HepG2 (cell line): Measurements from ENCODE around the gene FBXO8. TPM values are rescaled to one million over a fixed set of nuclear protein-coding genes. Genes with fewer than 3 reads are reported as not detected.

ENCODE experiments used
- ATAC-seq: fragments of 200-7000 bp; cut with Tn5 transposase; 3 replicates; pipeline ENCODE4 v1.9.1; 2020; ENCODE audit warnings: mild to moderate bottlenecking, moderate library complexity
- BruUV-seq: library from RNA; stranded (reverse); fragments of 400-500 nt; replicated peaks from 2 replicates; lab custom pipeline; 2021; lab: Mats Ljungman, UMichigan
- CTCF ChIA-PET: fragments of 300-600 bp; formaldehyde crosslinking; extraction: SDS; loops from one replicate; lab custom pipeline; 2021; ENCODE audit warnings: low total read pairs, inconsistent platforms, low intra/inter-chr PET ratio; lab: Yijun Ruan, JAX
- POLR2A ChIA-PET: fragments of 350-600 bp; sonication (Branson Sonifier 250); formaldehyde crosslinking; loops from one replicate; lab custom pipeline; 2020; ENCODE audit warnings: antibody characterized with exemption, inconsistent platforms; lab: Yijun Ruan, JAX
- DNase-seq: peaks from one replicate; pipeline ENCODE4 v3.0.0-alpha.2; 2015; ENCODE audit warnings: low spot score
- FAIRE-seq: peaks from 3 replicates; lab custom pipeline; 2011; peaks lifted over from hg19 to GRCh38; lab: Jason Lieb, UNC
- H2AFZ ChIP-seq: one replicate; pipeline ENCODE4 v1.6.1; 2011; ENCODE audit warnings: low read length, inconsistent platforms
- H3K27ac ChIP-seq: fragments of 300-600 bp; 3 replicates; pipeline ENCODE4 v1.8.0; 2011; ENCODE audit warnings: mixed run types, mild to moderate bottlenecking, mixed read lengths, low read length, inconsistent platforms; ENCODE audit not compliant: insufficient read depth; ENCODE audit errors: extremely low read length
- H3K27me3 ChIP-seq, 2 experiments: fragments of 200-600 bp in 1 of 2; 2 replicates in 1 of 2; 3 replicates in 1 of 2; pipeline versions ENCODE4 v1.6.0 to v1.8.0; 2011; ENCODE audit warnings: low read length in 2 of 2, mild to moderate bottlenecking in 2 of 2, moderate library complexity in 2 of 2, inconsistent platforms in 1 of 2; ENCODE audit not compliant: insufficient read depth in 2 of 2, control insufficient read depth in 1 of 2
- H3K36me3 ChIP-seq, 2 experiments: fragments of 200-600 bp in 1 of 2; replicated peaks in 1 of 2; 2 replicates in 1 of 2; 3 replicates in 1 of 2; pipeline versions ENCODE4 v1.5.1 to v1.8.0; 2011; ENCODE audit warnings: low read length in 2 of 2, inconsistent platforms in 1 of 2; ENCODE audit not compliant: insufficient read depth in 2 of 2, control insufficient read depth in 1 of 2
- H3K4me1 ChIP-seq: 2 replicates; pipeline ENCODE4 v1.5.1; 2012; ENCODE audit warnings: low read length, inconsistent platforms; ENCODE audit not compliant: insufficient read depth
- H3K4me2 ChIP-seq: 2 replicates; pipeline ENCODE4 v1.6.0; 2011; ENCODE audit warnings: low read depth, low read length, inconsistent platforms
- H3K4me3 ChIP-seq, 3 experiments: fragments of 200-600 bp in 1 of 3; sonication (generic), shearing (Covaris generic) in 1 of 3; replicated peaks in 1 of 3; 2 replicates each; pipeline ENCODE4 v1.5.1; 2011 to 2016; ENCODE audit warnings: low read length in 3 of 3, inconsistent platforms in 2 of 3, low read depth in 2 of 3, mild to moderate bottlenecking in 2 of 3, control low read depth in 1 of 3, mixed read lengths in 1 of 3; ENCODE audit not compliant: insufficient read depth in 1 of 3
- H3K79me2 ChIP-seq: one replicate; pipeline ENCODE4 v1.6.1; 2011; ENCODE audit warnings: low read length, inconsistent platforms; ENCODE audit not compliant: insufficient read depth
- H3K9ac ChIP-seq: 2 replicates; pipeline ENCODE4 v1.6.0; 2011; ENCODE audit warnings: mild to moderate bottlenecking, low read depth, low read length, inconsistent platforms; ENCODE audit not compliant: insufficient read depth
- H3K9me3 ChIP-seq: 2 replicates; pipeline ENCODE4 v1.5.1; 2012; ENCODE audit warnings: mild to moderate bottlenecking, low read length
- H4K20me1 ChIP-seq: 2 replicates; pipeline ENCODE4 v1.6.0; 2011; ENCODE audit warnings: inconsistent platforms, mild to moderate bottlenecking, low read length, moderate library complexity; ENCODE audit not compliant: insufficient read depth
- GATA4 ChIP-seq: sonication (generic); IDR thresholded peaks from 2 replicates; pipeline ENCODE4 v1.6.1; 2016; ENCODE audit warnings: antibody characterized with exemption, low read depth, borderline replicate concordance
- MTA1 ChIP-seq: sonication (generic); formaldehyde crosslinking; IDR thresholded peaks from 2 replicates; pipeline ENCODE4 v1.4.0; 2020; ENCODE audit warnings: missing genetic modification reagents, mild to moderate bottlenecking, borderline replicate concordance
- MXI1 ChIP-seq: IDR thresholded peaks from 3 replicates; pipeline ENCODE4 v1.6.1; 2012; ENCODE audit warnings: low read depth, low read length, inconsistent platforms, borderline replicate concordance
- PHF20 ChIP-seq: sonication (generic); formaldehyde crosslinking; IDR thresholded peaks from 2 replicates; pipeline ENCODE4 v1.5.0; 2020; ENCODE audit warnings: mild to moderate bottlenecking, missing genetic modification reagents
- ZBTB42 ChIP-seq: sonication (generic); formaldehyde crosslinking; IDR thresholded peaks from 2 replicates; pipeline ENCODE4 v1.5.0; 2020; ENCODE audit warnings: mild to moderate bottlenecking, missing genetic modification reagents
- ZFAT ChIP-seq: sonication (generic); formaldehyde crosslinking; conservative IDR thresholded peaks from 2 replicates; pipeline ENCODE4 v1.8.1; 2023; ENCODE audit warnings: missing genetic modification reagents, inconsistent platforms
- ZKSCAN1 ChIP-seq: fragments of 150-350 bp; IDR thresholded peaks from 2 replicates; pipeline ENCODE4 v1.6.1; 2014; ENCODE audit warnings: low read length
- ZNF460 ChIP-seq: sonication (generic); formaldehyde crosslinking; IDR thresholded peaks from 2 replicates; pipeline ENCODE4 v1.5.1; 2020; ENCODE audit warnings: missing genetic modification reagents, mild to moderate bottlenecking, borderline replicate concordance
- ZNF678 ChIP-seq: sonication (generic); formaldehyde crosslinking; IDR thresholded peaks from 2 replicates; pipeline ENCODE4 v1.4.0; 2020; ENCODE audit warnings: mild to moderate bottlenecking, missing genetic modification reagents
- ZNF703 ChIP-seq: sonication (generic); formaldehyde crosslinking; IDR thresholded peaks from 2 replicates; pipeline ENCODE4 v1.5.1; 2020; ENCODE audit warnings: missing genetic modification reagents, mild to moderate bottlenecking, moderate library complexity, borderline replicate concordance
- ZNF747 ChIP-seq: sonication (generic); formaldehyde crosslinking; IDR thresholded peaks from 2 replicates; pipeline ENCODE4 v1.8.1; 2023; ENCODE audit warnings: missing genetic modification reagents, mild to moderate bottlenecking, borderline replicate concordance
- ZNF782 ChIP-seq: sonication (generic); formaldehyde crosslinking; IDR thresholded peaks from 2 replicates; pipeline ENCODE4 v1.4.0; 2020; ENCODE audit warnings: missing genetic modification reagents, mild to moderate bottlenecking, borderline replicate concordance
- WGBS: methylation state at CpG from one replicate; pipeline ENCODE4 v1.1.6; 2017; ENCODE audit warnings: low lambda C conversion rate; 5-methylcytosine and 5-hydroxymethylcytosine counted together
- in situ Hi-C: cut with HindIII; loops from 2 replicates; pipeline ENCODE4 v1.10.0; 2017; ENCODE audit warnings: low pct_unique_long_range_greater_than_20kb; ENCODE audit not compliant: extremely low pct_ligation_motif_present
- intact Hi-C: fragments of 100-400 bp; cut with micrococcal nuclease; formaldehyde crosslinking; loops from one replicate; pipeline ENCODE4 v1.10.0; 2022; ENCODE audit not compliant: unreplicated experiment
- polyA plus RNA-seq, 8 experiments: library from polyadenylated mRNA; depleted of rRNA in 3 of 8; stranded (reverse) in 7 of 8; unstranded in 1 of 8; fragments of >200 nt; fragmentation: Illumina TruSeq in 4 of 8; extraction: Trizol in 4 of 8; gene quantifications; 2 replicates each; pipeline versions ENCODE4 v1.2.1 to v1.2.3, GENCODE V29; 2011 to 2016; ENCODE audit warnings: low read depth in 4 of 8, missing spikeins in 1 of 8, mixed read lengths in 1 of 8; ENCODE audit not compliant: insufficient read depth in 1 of 8
- total RNA-seq, 5 experiments: library from RNA; depleted of rRNA; stranded (reverse); fragments of >200 nt; fragmentation: Illumina TruSeq; extraction: Trizol; gene quantifications; 2 replicates each; pipeline ENCODE4 v1.2.3, GENCODE V29; 2016; ENCODE audit warnings: low read depth in 1 of 5
- TF ChIP-seq, protein P1 (sequence below): sonication (generic); formaldehyde crosslinking; IDR thresholded peaks from 2 replicates; pipeline ENCODE4 v1.8.0; 2022; ENCODE audit warnings: mild to moderate bottlenecking, missing genetic modification reagents, borderline replicate concordance
- TF ChIP-seq, protein P2 (sequence below): sonication (generic); formaldehyde crosslinking; IDR thresholded peaks from 2 replicates; pipeline ENCODE4 v1.5.0; 2020; ENCODE audit warnings: missing genetic modification reagents, mild to moderate bottlenecking, borderline replicate concordance

FBXO8 gene
- total and polyA plus RNA-seq, 2 of the 13 experiments (the other 11 are each of a cell fraction or from before 2014, with no cell fraction given) = 11.7 to 15.2 TPM

DNA sequence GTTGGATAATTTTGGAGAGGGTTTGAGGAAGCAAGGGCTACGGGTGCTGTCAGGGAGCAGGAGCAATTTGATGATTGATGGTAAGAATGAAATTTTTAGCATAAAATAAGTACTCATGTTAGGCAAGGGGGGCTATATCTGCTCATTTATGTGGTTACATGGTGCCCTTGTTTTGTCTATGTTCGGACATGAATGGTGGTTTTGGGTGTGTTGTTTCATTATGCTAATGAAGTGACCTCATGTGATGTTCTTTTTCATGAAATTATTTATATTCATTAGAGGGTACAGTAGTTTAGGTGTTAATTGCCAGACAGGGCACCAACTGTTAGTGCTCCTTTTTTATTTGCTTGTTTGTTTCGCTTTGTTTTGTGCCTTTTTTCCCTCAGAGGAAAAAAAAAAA lies 29.5 kb upstream of the FBXO8 start (continued):
- TF ChIP-seq ZKSCAN1 = no peak
- no peak for TF ChIP-seq MXI1
- TF ChIP-seq ZBTB42 (CRISPR knock-in tag) = no peak
- TF ChIP-seq, all 625 proteins: peak for 0

DNA sequence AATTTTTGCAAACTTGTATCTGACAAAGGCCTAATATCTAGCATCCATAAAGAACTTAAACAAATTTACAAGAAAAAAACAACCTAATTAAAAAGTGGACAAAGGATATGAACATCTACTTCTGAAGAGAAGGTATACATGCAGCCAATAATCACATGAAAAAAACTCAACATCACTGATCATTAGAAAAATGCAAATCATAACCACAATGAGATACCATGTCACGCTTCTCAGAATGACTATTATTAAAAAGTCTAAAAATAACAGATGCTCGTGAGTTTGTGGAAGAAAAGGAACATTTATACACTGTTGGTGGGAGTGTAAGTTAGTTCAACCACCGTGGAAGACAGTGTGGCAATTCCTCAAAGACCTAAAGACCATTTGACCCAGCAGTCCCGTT lies 24.2 kb upstream of the FBXO8 start:
- TF ChIP-seq, protein P1, sequence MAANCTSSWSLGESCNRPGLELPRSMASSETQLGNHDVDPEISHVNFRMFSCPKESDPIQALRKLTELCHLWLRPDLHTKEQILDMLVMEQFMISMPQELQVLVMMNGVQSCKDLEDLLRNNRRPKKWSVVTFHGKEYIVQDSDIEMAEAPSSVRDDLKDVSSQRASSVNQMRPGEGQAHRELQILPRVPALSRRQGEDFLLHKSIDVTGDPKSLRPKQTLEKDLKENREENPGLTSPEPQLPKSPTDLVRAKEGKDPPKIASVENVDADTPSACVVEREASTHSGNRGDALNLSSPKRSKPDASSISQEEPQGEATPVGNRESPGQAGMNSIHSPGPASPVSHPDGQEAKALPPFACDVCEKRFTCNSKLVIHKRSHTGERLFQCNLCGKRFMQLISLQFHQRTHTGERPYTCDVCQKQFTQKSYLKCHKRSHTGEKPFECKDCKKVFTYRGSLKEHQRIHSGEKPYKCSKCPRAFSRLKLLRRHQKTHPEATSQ (CRISPR knock-in tag) = no peak
- Histone ChIP-seq H3K9ac (no peak overlapping the region), H3K4me2 (no peak overlapping the region), H3K36me3 (peaks cover 0 to 11% of the 10 kb centered on the region in 2 experiments; a peak in 2 of 5 replicates), H3K4me3 (no peak overlapping the region), H3K27me3 (no peaks in the 10 kb centered on the region), H3K27ac (no peak overlapping the region), H2AFZ (no peak overlapping the region), H3K9me3 (no peaks in the 10 kb centered on the region), H3K79me2 (no peaks in the 10 kb centered on the region), H3K4me1 (no peaks in the 10 kb centered on the region), H4K20me1 (no peaks in the 10 kb centered on the region)
- ChIA-PET CTCF (no interaction called here), POLR2A (no interaction called here)
- ATAC-seq = no peak
- no TSS peak for BruUV-seq
- intact Hi-C loops (no loop called here), in situ Hi-C loops (no loop called here)
- FAIRE-seq = no peak
- DNase-seq = no peak
- 90% methylated on average over 4 of the region's 4 CpGs for WGBS

DNA sequence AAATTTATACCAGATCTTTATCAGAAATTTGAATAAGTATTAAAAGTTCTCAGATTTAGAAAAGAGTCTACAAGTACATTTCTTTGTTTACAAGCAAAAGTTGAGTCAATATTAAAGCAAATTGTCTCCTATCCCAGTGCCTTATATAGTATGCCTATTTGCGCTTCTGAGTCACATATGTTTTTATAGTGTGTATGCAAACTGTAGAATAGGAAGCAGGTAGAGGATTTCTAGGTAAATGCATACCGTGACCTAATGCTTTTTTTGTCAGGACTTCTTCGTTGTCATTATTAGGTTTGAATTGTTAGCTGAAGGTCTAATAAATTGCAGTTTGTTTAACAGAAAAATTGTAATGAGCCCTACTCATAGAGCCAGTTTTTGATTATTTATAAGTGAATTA lies 22.5 kb upstream of the FBXO8 start:
- no peaks in the 10 kb centered on the region for H3K27me3 ChIP-seq
- no peak overlapping the region for H3K4me2 ChIP-seq
- no peak overlapping the region for H3K9ac ChIP-seq
- in situ Hi-C loops (no loop called here), intact Hi-C loops (no loop called here)
- no peak for ATAC-seq
- no peak overlapping the region for H3K27ac ChIP-seq
- no peaks in the 10 kb centered on the region for H4K20me1 ChIP-seq
- 98% methylated on average over 3 of the region's 3 CpGs for WGBS
- H2AFZ ChIP-seq = no peak overlapping the region
- no peaks in the 10 kb centered on the region for H3K4me1 ChIP-seq
- no peaks in the 10 kb centered on the region for H3K79me2 ChIP-seq
- BruUV-seq = no TSS peak
- POLR2A ChIA-PET = no interaction called here
- no peaks in the 10 kb centered on the region for H3K9me3 ChIP-seq
- DNase-seq = no peak
- FAIRE-seq = no peak
- H3K36me3 ChIP-seq = peaks cover 0 to 14% of the 10 kb centered on the region in 2 experiments; a peak in 2 of 5 replicates
- no peak overlapping the region for H3K4me3 ChIP-seq
- CTCF ChIA-PET = no interaction called here
- TF ChIP-seq ZNF782 (CRISPR knock-in tag) = no peak
- no peak for TF ChIP-seq MTA1 (CRISPR knock-in tag)
- TF ChIP-seq, protein P2, sequence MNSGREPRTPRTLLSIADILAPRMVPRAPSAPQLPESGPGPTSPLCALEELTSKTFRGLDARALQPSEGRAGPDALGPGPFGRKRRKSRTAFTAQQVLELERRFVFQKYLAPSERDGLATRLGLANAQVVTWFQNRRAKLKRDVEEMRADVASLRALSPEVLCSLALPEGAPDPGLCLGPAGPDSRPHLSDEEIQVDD (CRISPR knock-in tag) = no peak
- no peak for TF ChIP-seq ZFAT (CRISPR knock-in tag)
- TF ChIP-seq PHF20 (CRISPR knock-in tag) = no peak
- TF ChIP-seq ZNF460 (CRISPR knock-in tag) = no peak
- TF ChIP-seq ZNF678 (CRISPR knock-in tag) = no peak
- TF ChIP-seq GATA4 = no peak
- TF ChIP-seq ZNF703 = no peak
- no peak for TF ChIP-seq ZNF747 (CRISPR knock-in tag)
